Vagina (tissue), 2 donors: Measurements from ENCODE around the gene ADAMTS6.

Experiments
- POLR2A ChIP-seq, 2 donors: fragments of 450-650 bp; IDR thresholded peaks; one replicate each; pipeline ENCODE4 v1.6.1; 2017; ENCODE audit warnings: antibody characterized with exemption in 2 of 2, mild to moderate bottlenecking in 2 of 2, moderate library complexity in 2 of 2
- POLR2AphosphoS5 ChIP-seq, 2 donors: sonication (generic); formaldehyde crosslinking; IDR thresholded peaks; one replicate each; pipeline ENCODE4 v1.9.0; 2017; ENCODE audit warnings: antibody characterized with exemption in 2 of 2, mild to moderate bottlenecking in 2 of 2, low read depth in 1 of 2; ENCODE audit not compliant: insufficient read depth in 1 of 2
- TF ChIP-seq, protein P1 (sequence below), 3 experiments: fragments of 450-650 bp in 2 of 3; fragments of 200-600 bp in 1 of 3; sonication (generic) in 1 of 3; IDR thresholded peaks; one replicate each; pipeline ENCODE4 v1.5.1; 2017 to 2019; ENCODE audit warnings: antibody characterized with exemption in 3 of 3, mild to moderate bottlenecking in 2 of 3, moderate library complexity in 2 of 3

DNA sequence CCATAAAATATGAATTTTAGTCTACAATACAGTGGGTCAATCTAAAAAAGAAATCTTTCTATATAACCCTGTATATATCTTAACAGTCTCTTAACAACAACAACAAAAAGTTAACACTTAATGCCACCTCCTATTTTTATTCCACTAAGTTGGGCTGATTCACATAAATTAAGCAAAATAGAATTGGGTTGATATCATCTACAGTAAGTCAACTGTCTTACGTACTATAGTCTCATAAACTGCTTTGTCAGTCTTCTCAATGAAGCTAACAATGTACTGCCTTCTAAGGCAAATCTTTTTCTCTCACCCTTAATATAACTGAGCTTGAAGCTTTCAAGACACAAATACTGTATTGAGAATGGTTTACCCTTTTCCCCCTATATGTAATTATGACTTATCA lies 185.7 kb downstream of the ADAMTS6 start:
- TF ChIP-seq, protein P1, sequence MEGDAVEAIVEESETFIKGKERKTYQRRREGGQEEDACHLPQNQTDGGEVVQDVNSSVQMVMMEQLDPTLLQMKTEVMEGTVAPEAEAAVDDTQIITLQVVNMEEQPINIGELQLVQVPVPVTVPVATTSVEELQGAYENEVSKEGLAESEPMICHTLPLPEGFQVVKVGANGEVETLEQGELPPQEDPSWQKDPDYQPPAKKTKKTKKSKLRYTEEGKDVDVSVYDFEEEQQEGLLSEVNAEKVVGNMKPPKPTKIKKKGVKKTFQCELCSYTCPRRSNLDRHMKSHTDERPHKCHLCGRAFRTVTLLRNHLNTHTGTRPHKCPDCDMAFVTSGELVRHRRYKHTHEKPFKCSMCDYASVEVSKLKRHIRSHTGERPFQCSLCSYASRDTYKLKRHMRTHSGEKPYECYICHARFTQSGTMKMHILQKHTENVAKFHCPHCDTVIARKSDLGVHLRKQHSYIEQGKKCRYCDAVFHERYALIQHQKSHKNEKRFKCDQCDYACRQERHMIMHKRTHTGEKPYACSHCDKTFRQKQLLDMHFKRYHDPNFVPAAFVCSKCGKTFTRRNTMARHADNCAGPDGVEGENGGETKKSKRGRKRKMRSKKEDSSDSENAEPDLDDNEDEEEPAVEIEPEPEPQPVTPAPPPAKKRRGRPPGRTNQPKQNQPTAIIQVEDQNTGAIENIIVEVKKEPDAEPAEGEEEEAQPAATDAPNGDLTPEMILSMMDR (IDR thresholded peaks at IDR 0.05), result no peak
- TF ChIP-seq POLR2A (IDR thresholded peaks at IDR 0.05) (no peak), POLR2AphosphoS5 (IDR thresholded peaks at IDR 0.05; ENCODE audit: insufficient read depth in 1 of 2, low read depth in 1 of 2) (no peak)
